Lower lobe of right lung (tissue), 2 donors: ENCODE results near the gene SUMO3. TPM values are rescaled to one million over a fixed set of nuclear protein-coding genes. Genes with fewer than 3 reads are reported as not detected.

ENCODE experiments used
- ATAC-seq, 2 donors: fragments of 200-7000 bp; cut with Tn5 transposase; one replicate each; pipeline ENCODE4 v1.9.1; 2020 to 2022; ENCODE audit warnings: mild to moderate bottlenecking in 2 of 2, moderate library complexity in 2 of 2
- DNase-seq: peaks from one replicate; pipeline ENCODE4 v3.0.0-alpha.2; 2020
- H3K27ac ChIP-seq: fragments of 200-600 bp; one replicate; pipeline ENCODE4 v1.8.0; 2022
- H3K27me3 ChIP-seq: fragments of 200-600 bp; one replicate; pipeline ENCODE4 v1.8.0; 2022; ENCODE audit warnings: low read depth
- H3K36me3 ChIP-seq: fragments of 200-600 bp; one replicate; pipeline ENCODE4 v1.8.0; 2022; ENCODE audit warnings: mild to moderate bottlenecking
- H3K4me1 ChIP-seq: fragments of 200-600 bp; one replicate; pipeline ENCODE4 v1.8.0; 2022
- H3K4me3 ChIP-seq: fragments of 200-600 bp; one replicate; pipeline ENCODE4 v1.8.0; 2022; ENCODE audit warnings: mild to moderate bottlenecking
- H3K9me3 ChIP-seq: fragments of 200-600 bp; one replicate; pipeline ENCODE4 v1.8.0; 2022
- CTCF ChIP-seq: fragments of 200-600 bp; IDR thresholded peaks from one replicate; pipeline ENCODE4 v1.8.0; 2022; ENCODE audit warnings: antibody characterized with exemption, mild to moderate bottlenecking
- intact Hi-C: fragments of 100-400 bp; cut with DNase I; formaldehyde crosslinking; loops from one replicate; pipeline ENCODE4 v1.11.0; 2022
- total RNA-seq: library from RNA; stranded (reverse); fragmentation: NEBNext Ultra II Directional; extraction: Animal tissue kit (Norgen Biotek cat#: 25700); gene quantifications from one replicate; pipeline ENCODE4 v1.2.1, GENCODE V29; 2021
- donor health status: DM: no; HTN: yes; CAD: no; lungs with severe emphysema.

SUMO3 gene
- total RNA-seq, 1 donor from 2014 or later: 88.2 TPM

GRCh38 chr21:44761011-44761729 lies 56.7 kb downstream of the SUMO3 start:
- Histone ChIP-seq H3K4me1 (no peaks in the 10 kb centered on the region), H3K9me3 (no peaks in the 10 kb centered on the region), H3K27ac (no peak overlapping the region), H3K36me3 (no peaks in the 10 kb centered on the region), H3K27me3 (no peaks in the 10 kb centered on the region), H3K4me3 (no peak overlapping the region)
- peak; percentile 30 for TF ChIP-seq CTCF
- DNase-seq (no peak), ATAC-seq (no peak)
- intact Hi-C loops: no loop called here

- DNase-seq (no peak), ATAC-seq (no peak)
- Histone ChIP-seq H3K4me1 (no peaks in the 10 kb centered on the region), H3K36me3 (no peaks in the 10 kb centered on the region), H3K9me3 (no peaks in the 10 kb centered on the region), H3K27ac (no peak overlapping the region), H3K27me3 (no peaks in the 10 kb centered on the region), H3K4me3 (no peak overlapping the region)
- no peak for TF ChIP-seq CTCF
- intact Hi-C loops: no loop called here
Measured at GRCh38 chr21:44760376-44760775, 57.5 kb downstream of the SUMO3 start.

- Histone ChIP-seq H3K4me3 (no peak overlapping the region), H3K36me3 (no peaks in the 10 kb centered on the region), H3K4me1 (no peaks in the 10 kb centered on the region), H3K27me3 (no peaks in the 10 kb centered on the region), H3K9me3 (no peaks in the 10 kb centered on the region), H3K27ac (no peak overlapping the region)
- intact Hi-C loops: no loop called here
- no peak for ATAC-seq
- no peak for TF ChIP-seq CTCF
- DNase-seq: no peak
Measured at GRCh38 chr21:44759628-44760285, 58.1 kb downstream of the SUMO3 start.

- H3K9me3 ChIP-seq: peaks cover 3% of the 10 kb centered on the region
- H3K27ac ChIP-seq: no peak overlapping the region
- DNase-seq (no peak), ATAC-seq (peak; percentile 3 to 14)
- no peaks in the 10 kb centered on the region for H3K27me3 ChIP-seq
- no peak for TF ChIP-seq CTCF
- no peaks in the 10 kb centered on the region for H3K4me1 ChIP-seq
- H3K4me3 ChIP-seq: no peak overlapping the region
- intact Hi-C loops: no loop called here
- H3K36me3 ChIP-seq: no peaks in the 10 kb centered on the region
Measured at GRCh38 chr21:44758781-44759627, 58.9 kb downstream of the SUMO3 start.

- DNase-seq: no peak
- TF ChIP-seq CTCF: no peak
- intact Hi-C loops: no loop called here
- no peak for ATAC-seq
- Histone ChIP-seq H3K9me3 (peaks cover 3% of the 10 kb centered on the region), H3K4me3 (no peak overlapping the region), H3K27me3 (no peaks in the 10 kb centered on the region), H3K36me3 (no peaks in the 10 kb centered on the region), H3K4me1 (no peaks in the 10 kb centered on the region), H3K27ac (no peak overlapping the region)
Measured at GRCh38 chr21:44758141-44758561, 59.7 kb downstream of the SUMO3 start.
